Coronary artery (tissue), 2 donors: ENCODE data around the gene LCP2.

Source experiments
- DNase-seq: peaks from one replicate; pipeline ENCODE4 v3.0.0-alpha.2; 2017; ENCODE audit warnings: low spot score
- H3K27ac ChIP-seq, 2 donors: fragments of 200-600 bp; sonication (generic); one replicate each; pipeline ENCODE4 v1.5.1; 2016 to 2019
- H3K4me3 ChIP-seq: fragments of 200-600 bp; sonication (generic); 2 replicates; pipeline ENCODE4 v1.5.1; 2016; ENCODE audit warnings: mild to moderate bottlenecking, moderate library complexity
- CTCF ChIP-seq: fragments of 200-600 bp; sonication (generic); IDR thresholded peaks from one replicate; pipeline ENCODE4 v1.5.1; 2019; ENCODE audit warnings: antibody characterized with exemption

LCP2 gene

GRCh38 chr5:170261528-170262043, 36.0 kb downstream of the LCP2 start:
- no peak for TF ChIP-seq CTCF
- H3K27ac ChIP-seq, result no peak overlapping the region
- DNase-seq, result no peak
- H3K4me3 ChIP-seq, result no peak overlapping the region

GRCh38 chr5:170257370-170257769, 40.2 kb downstream of the LCP2 start:
- H3K27ac ChIP-seq, result no peak overlapping the region
- no peak overlapping the region for H3K4me3 ChIP-seq
- TF ChIP-seq CTCF, result no peak
- DNase-seq, result no peak

- TF ChIP-seq CTCF, result no peak
- DNase-seq, result no peak
- no peak overlapping the region for H3K4me3 ChIP-seq
- H3K27ac ChIP-seq, result no peak overlapping the region
Observed at GRCh38 chr5:170256571-170256970, 41.0 kb downstream of the LCP2 start.

GRCh38 chr5:170254056-170254455, 43.5 kb downstream of the LCP2 start:
- no peak for TF ChIP-seq CTCF
- DNase-seq, result no peak
- Histone ChIP-seq H3K27ac (no peak overlapping the region), H3K4me3 (no peak overlapping the region)

GRCh38 chr5:170252720-170253350, 44.7 kb downstream of the LCP2 start:
- Histone ChIP-seq H3K27ac (no peak overlapping the region), H3K4me3 (no peak overlapping the region)
- TF ChIP-seq CTCF, result no peak
- DNase-seq, result no peak

- no peak overlapping the region for H3K4me3 ChIP-seq
- no peak for TF ChIP-seq CTCF
- no peak overlapping the region for H3K27ac ChIP-seq
- no peak for DNase-seq
Observed at GRCh38 chr5:170252109-170252508, 45.5 kb downstream of the LCP2 start.

- Histone ChIP-seq H3K27ac (no peak overlapping the region), H3K4me3 (no peak overlapping the region)
- no peak for DNase-seq
- TF ChIP-seq CTCF, result no peak
Observed at GRCh38 chr5:170251462-170251861, 46.1 kb downstream of the LCP2 start.
